ENCODE results near the gene E2F6. TPM values are rescaled to one million over a fixed set of nuclear protein-coding genes. Genes with fewer than 3 reads are reported as not detected.

The E2F6 gene
- total and polyA plus RNA-seq, 10 donors: 4.7 to 13.6 (median 8.3) TPM

DNA sequence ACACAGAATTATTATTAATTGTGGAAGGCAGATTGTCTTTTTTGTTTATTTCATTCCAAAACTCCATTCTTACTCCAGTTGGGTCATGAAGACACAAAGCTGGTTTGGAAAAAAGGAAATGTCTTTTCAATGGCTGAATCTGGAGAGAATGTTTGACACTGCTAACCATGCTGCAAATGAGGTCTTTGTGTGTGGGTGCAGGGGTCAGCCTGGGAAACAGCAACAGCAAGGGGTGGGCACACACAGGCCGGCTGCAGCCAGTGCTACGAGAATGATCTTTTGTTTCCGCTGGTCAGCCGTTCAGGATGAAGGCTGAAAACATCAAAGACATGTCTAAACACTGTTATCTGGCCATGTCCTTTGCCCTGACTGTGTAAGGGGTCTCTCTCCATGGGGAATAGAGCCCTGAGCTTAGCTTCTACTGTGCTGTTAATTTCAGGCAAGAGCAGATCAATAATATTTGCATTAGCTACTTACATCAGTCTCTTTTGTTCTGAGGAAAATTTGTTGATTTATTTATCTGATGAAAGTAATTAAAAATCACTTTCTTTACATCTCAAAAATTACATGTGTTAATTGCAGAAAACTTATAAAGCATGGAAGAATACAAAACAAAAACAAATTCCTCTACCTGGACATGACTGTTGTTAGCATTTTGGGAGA lies 33.3 kb upstream of the E2F6 start:
- DNase-seq: no peak
- WGBS, 5 donors: 39 to 76% (median 66%) methylated on average over 4 of the region's 4 CpGs
- Histone ChIP-seq H3K4me1 (peaks cover 0 to 24% (median 10%) of the 10 kb centered on the region in 6 donors), H3K4me3 (no peak overlapping the region), H3K36me3 (no peaks in the 10 kb centered on the region), H3K27ac (no peak overlapping the region), H3K27me3 (replicated peaks in 1 of 7) (peaks cover 0 to 22% (median 0%) of the 10 kb centered on the region in 7 donors), H3K9me3 (peaks cover 0 to 13% (median 4%) of the 10 kb centered on the region in 8 donors)
- TF ChIP-seq POLR2AphosphoS5 (IDR thresholded peaks at IDR 0.05): no peak
- TF ChIP-seq POLR2A (IDR thresholded peaks at IDR 0.05): no peak
- TF ChIP-seq CTCF (IDR thresholded peaks at IDR 0.05 in 8 of 11, conservative IDR thresholded peaks at IDR 0.05 in 3 of 11): no peak
- intact Hi-C loops (cut with DNase I; ENCODE audit: low total_unique reads): no loop called here

GRCh38 chr2:11498543-11499034 lies 32.6 kb upstream of the E2F6 start:
- TF ChIP-seq CTCF (IDR thresholded peaks at IDR 0.05 in 8 of 11, conservative IDR thresholded peaks at IDR 0.05 in 3 of 11): no peak
- no peak for TF ChIP-seq POLR2A (IDR thresholded peaks at IDR 0.05)
- TF ChIP-seq POLR2AphosphoS5 (IDR thresholded peaks at IDR 0.05): peak; percentile 36 to 63 (median 60)
- Histone ChIP-seq H3K4me1 (peaks cover 0 to 24% (median 10%) of the 10 kb centered on the region in 6 donors), H3K27ac (no peak overlapping the region), H3K36me3 (no peaks in the 10 kb centered on the region), H3K4me3 (no peak overlapping the region), H3K9me3 (peaks cover 0 to 9% (median 3%) of the 10 kb centered on the region in 8 donors), H3K27me3 (replicated peaks in 1 of 7) (peaks cover 0 to 22% (median 0%) of the 10 kb centered on the region in 7 donors)
- DNase-seq: peak; percentile 85
- intact Hi-C loops (cut with DNase I; ENCODE audit: low total_unique reads): no loop called here
- 36 to 80% (median 52%) methylated on average over 8 to 9 of the region's 9 CpGs for WGBS, 5 donors

- intact Hi-C loops (cut with DNase I; ENCODE audit: low total_unique reads): no loop called here
- Histone ChIP-seq H3K4me1 (peaks cover 0 to 19% (median 10%) of the 10 kb centered on the region in 6 donors), H3K4me3 (peak overlapping the region in 1 of 8 donors; percentile 32), H3K36me3 (no peaks in the 10 kb centered on the region), H3K27me3 (replicated peaks in 1 of 7) (peaks cover 0 to 19% (median 0%) of the 10 kb centered on the region in 7 donors), H3K9me3 (no peaks in the 10 kb centered on the region), H3K27ac (peak overlapping the region in 2 of 8 donors; percentile 10 to 18)
- DNase-seq: peak; percentile 80
- 46 to 59% (median 53%) methylated on average over 28 to 30 of the region's 30 CpGs for WGBS, 5 donors
- TF ChIP-seq POLR2AphosphoS5 (IDR thresholded peaks at IDR 0.05) (peak; percentile 10 to 60 (median 14)), POLR2A (IDR thresholded peaks at IDR 0.05) (no peak)
These were observed 30.1 kb upstream of the E2F6 start for GRCh38 chr2:11495844-11496681.

DNA sequence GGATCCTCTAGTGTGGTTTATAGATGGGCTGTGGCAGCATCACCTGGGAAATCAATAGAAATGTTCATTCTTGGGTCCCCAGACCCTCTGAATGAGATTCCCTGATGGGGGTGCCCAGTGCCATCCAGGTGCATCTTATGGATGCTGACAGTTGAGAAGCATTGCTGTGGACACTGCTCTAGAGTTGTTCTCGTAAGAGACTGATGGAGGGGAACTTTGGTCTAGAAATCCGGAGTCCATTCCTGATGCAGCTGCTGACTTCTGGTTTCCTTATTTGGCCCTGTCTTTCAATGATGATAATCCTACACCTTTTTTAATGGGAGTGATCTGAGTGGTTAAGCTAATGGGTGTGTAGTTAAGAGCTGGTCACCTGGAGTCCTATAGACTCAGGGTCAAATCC lies 28.3 kb upstream of the E2F6 start:
- H3K4me3 ChIP-seq: no peak overlapping the region
- H3K36me3 ChIP-seq: no peaks in the 10 kb centered on the region
- 81 to 96% (median 92%) methylated on average over 2 of the region's 2 CpGs for WGBS, 5 donors
- H3K27me3 ChIP-seq (replicated peaks in 1 of 7): peaks cover 0 to 19% (median 0%) of the 10 kb centered on the region in 7 donors
- H3K9me3 ChIP-seq: peaks cover 0 to 5% (median 0%) of the 10 kb centered on the region in 8 donors
- H3K27ac ChIP-seq: no peak overlapping the region
- TF ChIP-seq POLR2AphosphoS5 (IDR thresholded peaks at IDR 0.05): no peak
- TF ChIP-seq CTCF (IDR thresholded peaks at IDR 0.05 in 8 of 11, conservative IDR thresholded peaks at IDR 0.05 in 3 of 11): no peak
- TF ChIP-seq POLR2A (IDR thresholded peaks at IDR 0.05): no peak
- intact Hi-C loops (cut with DNase I; ENCODE audit: low total_unique reads): no loop called here
- no peak for DNase-seq
- peaks cover 0 to 14% (median 9%) of the 10 kb centered on the region in 6 donors for H3K4me1 ChIP-seq

Data from spleen (tissue), 11 donors.